Esophagus squamous epithelium (tissue), 4 donors: ENCODE data around the gene RNF150.

Experiments
- CTCF ChIP-seq, 6 experiments: fragments of 450-650 bp in 4 of 6; fragments of 200-600 bp in 2 of 6; sonication (generic) in 2 of 6; IDR thresholded peaks; one replicate each; pipeline ENCODE4 v1.5.1; 2016 to 2019; ENCODE audit warnings: antibody characterized with exemption in 6 of 6, mild to moderate bottlenecking in 4 of 6, moderate library complexity in 4 of 6
- POLR2A ChIP-seq, 4 donors: fragments of 450-650 bp; IDR thresholded peaks; one replicate each; pipeline ENCODE4 v1.6.1; 2017; ENCODE audit warnings: antibody characterized with exemption in 4 of 4, mild to moderate bottlenecking in 4 of 4, moderate library complexity in 3 of 4

GRCh38 chr4:141101511-141101910 is 31.8 kb downstream of the RNF150 start:
- TF ChIP-seq CTCF (IDR thresholded peaks at IDR 0.05), result no peak
- TF ChIP-seq POLR2A (IDR thresholded peaks at IDR 0.05), result no peak
